Stimulated activated CD4-positive, alpha-beta T cell treated with anti-CD3 and anti-CD28 coated beads, Interleukin-1b, Interleukin-23, amount 100 ng/mL, for 4 hours (primary cell): ENCODE results near the gene ZNF563.

Experiments
- DNase-seq, 2 donors: peaks; one replicate each; pipeline ENCODE4 v3.0.0-alpha.2; 2020; ENCODE audit warnings: low read depth in 2 of 2

ZNF563 gene

GRCh38 chr19:12294249-12295158 lies 38.9 kb downstream of the ZNF563 start, which contains the start of gene ZNF44:
TSS of gene ZNF44 (minus strand) at chr19:12294883. CDS start at chr19:12294694, 189 bp downstream.
- DNase-seq: peak; percentile 87 to 89

GRCh38 chr19:12293777-12294248 lies 39.6 kb downstream of the ZNF563 start:
- DNase-seq: peak in 1 of 2 donors; percentile 23

- DNase-seq: no peak
Observed at GRCh38 chr19:12289790-12290065, 43.7 kb downstream of the ZNF563 start.

DNA sequence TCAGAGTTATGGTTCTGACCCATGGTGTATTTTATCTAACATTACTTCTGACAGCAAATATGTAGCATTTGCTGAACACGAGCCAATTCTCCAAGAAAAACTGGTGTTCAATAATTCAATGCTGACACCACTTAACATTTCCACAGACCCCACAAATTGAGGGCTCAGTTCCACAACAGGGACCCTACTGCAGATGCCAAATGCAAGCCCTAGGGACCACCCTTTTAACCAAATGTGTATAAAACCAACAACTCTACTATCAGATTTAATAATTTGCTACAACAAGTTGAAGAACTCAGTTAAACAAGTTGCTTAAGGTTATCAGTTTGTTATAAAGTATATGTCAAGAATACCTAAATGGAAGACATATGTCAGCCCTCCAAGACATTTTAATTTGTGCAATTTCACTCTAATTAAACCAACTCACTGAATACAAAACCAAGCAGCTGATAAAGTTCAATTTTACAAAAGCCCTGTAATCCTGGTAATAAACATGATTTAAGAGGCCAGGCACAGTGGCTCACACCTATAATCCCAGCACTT lies 45.4 kb downstream of the ZNF563 start:
- DNase-seq: no peak

- no peak for DNase-seq
Observed at GRCh38 chr19:12284631-12285030, 48.8 kb downstream of the ZNF563 start.

DNA sequence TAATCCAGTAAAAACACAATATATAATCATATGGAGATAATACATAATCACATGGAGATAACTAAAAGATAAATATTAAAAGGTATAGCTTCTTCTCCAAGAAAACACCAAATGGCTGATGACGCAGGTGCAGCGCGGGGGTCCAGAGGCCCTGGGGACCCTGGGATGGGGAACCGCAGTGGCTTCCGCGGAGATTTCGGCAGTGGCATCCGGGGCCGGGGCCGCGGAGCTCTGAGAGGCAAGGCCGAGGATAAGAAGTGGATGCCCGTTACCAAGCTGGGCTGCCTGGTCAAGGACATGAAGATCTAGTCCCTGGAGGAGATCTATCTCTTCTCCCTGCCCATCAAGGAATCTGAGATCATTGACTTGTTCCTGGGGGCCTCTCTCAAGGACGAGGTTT lies 49.2 kb downstream of the ZNF563 start:
- no peak for DNase-seq

- DNase-seq: no peak
Observed at GRCh38 chr19:12278713-12279112, 54.7 kb downstream of the ZNF563 start.

DNA sequence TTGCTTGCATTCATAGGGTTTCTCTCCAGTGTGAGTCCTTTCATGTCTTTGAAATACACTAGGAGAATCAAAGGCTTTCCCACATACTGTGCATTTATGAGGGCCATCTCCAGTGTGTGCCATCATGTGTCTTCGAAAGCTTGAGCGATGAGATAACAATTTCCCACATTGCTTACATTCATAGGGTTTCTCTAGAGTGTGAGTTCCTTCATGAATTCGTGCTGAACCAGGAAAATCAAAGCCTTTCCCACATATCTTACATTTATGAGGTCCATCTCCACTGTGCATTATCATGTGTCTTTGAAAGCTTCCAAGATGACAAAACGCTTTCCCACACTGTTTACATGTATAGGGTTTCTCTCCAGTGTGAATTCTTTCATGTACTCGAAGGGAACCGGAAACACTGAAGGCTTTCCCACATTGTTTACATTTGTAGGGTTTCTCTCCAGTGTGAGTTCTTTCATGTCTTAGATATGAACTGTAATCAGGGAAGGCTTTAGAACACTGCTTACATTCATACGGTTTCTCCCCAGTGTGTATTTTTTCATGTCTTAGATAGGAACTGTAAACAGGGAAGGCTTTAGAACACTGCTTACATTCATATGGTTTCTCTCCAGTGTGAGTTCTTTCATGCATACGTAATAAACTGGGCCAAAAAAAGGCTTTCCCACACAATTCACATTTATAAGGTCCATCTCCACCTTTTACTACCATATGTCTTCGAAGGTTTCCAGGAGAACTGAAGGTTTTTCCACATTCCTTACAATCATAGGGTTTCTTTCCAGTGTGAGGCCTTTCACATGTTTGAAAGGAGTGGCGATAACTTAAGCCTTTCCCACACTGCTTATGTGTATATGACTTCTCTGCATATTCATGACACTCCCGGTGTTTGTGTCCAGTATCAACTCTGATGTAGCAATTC lies 60.2 kb downstream of the ZNF563 start:
- no peak for DNase-seq

GRCh38 chr19:12272386-12272785 lies 61.0 kb downstream of the ZNF563 start:
- DNase-seq: no peak

DNA sequence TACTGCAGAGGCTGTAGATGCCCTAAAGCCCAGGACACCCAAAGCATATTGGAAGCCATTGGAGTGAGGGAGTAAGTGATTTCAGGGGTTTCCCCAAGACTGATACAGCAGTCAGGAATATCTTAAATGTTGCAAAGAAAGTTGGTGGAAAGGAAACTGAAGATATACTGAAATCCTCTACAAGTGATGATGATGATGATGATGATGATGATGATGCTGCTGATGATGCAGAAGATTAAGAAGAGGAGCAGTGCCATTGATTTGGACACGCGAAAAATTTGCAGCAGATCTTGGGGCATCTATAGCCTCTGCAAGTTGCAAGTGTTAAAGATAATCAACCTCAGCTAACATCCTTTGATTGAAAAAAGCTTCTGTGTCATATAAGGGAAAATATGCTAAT lies 62.6 kb downstream of the ZNF563 start:
- no peak for DNase-seq
